ENCODE measurements around the gene CDC42EP4.

- TF ChIP-seq CTCF (IDR thresholded peaks at IDR 0.05; ENCODE audit: low read length) (no peak), EZH2 (optimal IDR thresholded peaks at IDR 0.05; ENCODE audit: low read depth, low read length) (no peak)
Measured at GRCh38 chr17:73359352-73359751, 47.6 kb upstream of the CDC42EP4 start.

All from MM.1S (cell line).